Skin epidermis (tissue), 12 donors: Measurements from ENCODE around the gene PHPT1.
A peak's percentile ranks its signal among the peaks of the same experiment; 100 is the strongest.
"Not testable (repeated sequence)": the region's sequence is repeated elsewhere in the genome, so short reads cannot be mapped to it uniquely, and the experiment has no call there.

Experiments
- H3K27ac ChIP-seq, 21 experiments: fragments of 200-600 bp; sonication (generic) in 11 of 21; one replicate each; pipeline ENCODE4 v1.5.0; 2020; ENCODE audit warnings: mild to moderate bottlenecking in 3 of 21, inconsistent platforms in 2 of 21, moderate library complexity in 2 of 21
- H3K4me3 ChIP-seq, 7 experiments: fragments of 200-600 bp; sonication (generic) in 2 of 7; one replicate each; pipeline ENCODE4 v1.5.0; 2020; ENCODE audit warnings: inconsistent platforms in 2 of 7, mild to moderate bottlenecking in 2 of 7, moderate library complexity in 1 of 7

The PHPT1 gene

GRCh38 chr9:136875155-136875554 lies 25.9 kb downstream of the PHPT1 start:
- Histone ChIP-seq H3K4me3 (no peak overlapping the region), H3K27ac (no peak overlapping the region)

- Histone ChIP-seq H3K4me3 (no peak overlapping the region), H3K27ac (no peak overlapping the region)
Observed at GRCh38 chr9:136876476-136876875, 27.3 kb downstream of the PHPT1 start.

- H3K4me3 ChIP-seq = no peak overlapping the region
- H3K27ac ChIP-seq = peak overlapping the region in 1 of 21 experiments; percentile 96
Observed at GRCh38 chr9:136880651-136881050, 31.4 kb downstream of the PHPT1 start.

DNA sequence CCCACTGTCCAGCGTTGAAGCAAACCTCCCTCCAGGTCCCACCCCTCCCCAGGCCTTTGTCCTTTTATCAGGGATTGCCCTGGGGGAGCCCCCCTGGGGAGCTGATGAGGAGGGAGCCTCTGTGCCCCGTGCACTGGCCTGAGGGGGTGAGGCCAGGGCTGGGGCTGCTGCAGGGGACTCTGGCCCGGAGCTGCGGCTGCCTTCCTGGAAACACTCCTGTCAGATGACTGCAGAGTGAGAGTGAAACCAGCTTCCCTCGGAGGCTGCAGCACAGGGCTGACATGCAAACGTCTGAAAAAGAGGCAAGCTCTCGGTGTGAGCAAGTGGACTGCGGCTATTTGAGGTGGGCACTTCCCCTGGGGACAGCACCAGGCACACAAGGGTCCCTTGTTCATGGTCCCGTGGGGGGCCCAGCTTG lies 32.5 kb downstream of the PHPT1 start:
- H3K4me3 ChIP-seq = peak overlapping the region; percentile 6 to 38 (median 25)

GRCh38 chr9:136882109-136882946 lies 33.1 kb downstream of the PHPT1 start:
- peak overlapping the region; percentile 6 to 38 (median 25) for H3K4me3 ChIP-seq
- H3K27ac ChIP-seq = peak overlapping the region in 20 of 21 experiments; percentile 37 to 96 (median 84)

More for the DNA sequence above, 32.5 kb downstream of the PHPT1 start:
- H3K27ac ChIP-seq = peak overlapping the region in 20 of 21 experiments; percentile 37 to 96 (median 84)

DNA sequence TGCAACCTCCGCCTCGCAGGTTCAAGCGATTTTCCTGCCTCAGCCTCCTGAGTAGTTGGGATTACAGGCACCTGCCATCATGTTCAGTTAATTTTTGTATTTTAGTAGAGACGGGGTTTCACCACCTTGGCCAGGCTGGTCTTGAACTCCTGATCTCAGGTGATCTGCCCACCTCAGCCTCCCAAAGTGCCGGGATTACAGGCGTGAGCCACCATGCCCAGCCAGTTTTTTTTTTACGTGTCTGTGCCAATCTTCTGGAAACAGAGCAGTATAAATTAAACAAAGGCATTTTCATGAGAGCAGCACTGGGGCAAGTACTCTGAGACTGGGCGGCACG lies 33.7 kb downstream of the PHPT1 start:
- not testable (repeated sequence) for H3K4me3 ChIP-seq
- peak overlapping the region in 18 of 21 experiments; percentile 47 to 96 (median 83) for H3K27ac ChIP-seq

GRCh38 chr9:136883670-136884069 lies 34.5 kb downstream of the PHPT1 start:
- H3K4me3 ChIP-seq = not testable (repeated sequence)

GRCh38 chr9:136885950-136886578 lies 36.9 kb downstream of the PHPT1 start, which contains the start of gene TRAF2:
Gene TRAF2 (plus strand): TSS chr9:136886516. CDS start chr9:136898741, 12,225 bp downstream.
- H3K27ac ChIP-seq = peak within 1 kb of the TSS; percentile 84 to 99 (median 91)

More at GRCh38 chr9:136883670-136884069, 34.5 kb downstream of the PHPT1 start:
- peak overlapping the region in 8 of 21 experiments; percentile 50 to 96 (median 84) for H3K27ac ChIP-seq

GRCh38 chr9:136886610-136887597 lies 37.7 kb downstream of the PHPT1 start:
- H3K4me3 ChIP-seq = peak overlapping the region; percentile 77 to 99 (median 90)
- H3K27ac ChIP-seq = peak overlapping the region; percentile 84 to 99 (median 91)

More at GRCh38 chr9:136885950-136886578, 36.9 kb downstream of the PHPT1 start, which contains the start of gene TRAF2:
- peak within 1 kb of the TSS; percentile 77 to 99 (median 90) for H3K4me3 ChIP-seq

DNA sequence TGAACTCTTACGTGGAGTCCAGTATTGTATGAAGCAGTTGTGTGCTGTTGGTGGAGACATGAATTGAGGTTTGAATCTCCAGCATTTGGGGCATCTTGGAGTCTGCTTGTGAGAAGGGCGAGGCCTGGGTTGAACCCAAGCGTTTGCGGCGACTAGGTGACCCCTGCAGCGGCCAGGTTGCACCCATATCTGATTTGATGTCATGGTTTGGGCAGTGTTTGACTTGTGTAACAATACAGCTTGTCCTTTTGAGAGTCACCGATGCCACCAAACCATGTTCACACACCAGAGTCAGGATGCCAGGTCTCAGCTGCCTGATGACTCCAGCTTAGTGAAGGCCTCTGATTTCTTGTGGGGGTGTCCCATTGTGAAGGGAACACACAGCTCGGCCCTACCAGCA lies 39.2 kb downstream of the PHPT1 start:
- Histone ChIP-seq H3K27ac (peak overlapping the region in 2 of 21 experiments; percentile 14 to 90), H3K4me3 (no peak overlapping the region)

GRCh38 chr9:136889858-136890257 lies 40.6 kb downstream of the PHPT1 start:
- H3K4me3 ChIP-seq = no peak overlapping the region
- no peak overlapping the region for H3K27ac ChIP-seq

DNA sequence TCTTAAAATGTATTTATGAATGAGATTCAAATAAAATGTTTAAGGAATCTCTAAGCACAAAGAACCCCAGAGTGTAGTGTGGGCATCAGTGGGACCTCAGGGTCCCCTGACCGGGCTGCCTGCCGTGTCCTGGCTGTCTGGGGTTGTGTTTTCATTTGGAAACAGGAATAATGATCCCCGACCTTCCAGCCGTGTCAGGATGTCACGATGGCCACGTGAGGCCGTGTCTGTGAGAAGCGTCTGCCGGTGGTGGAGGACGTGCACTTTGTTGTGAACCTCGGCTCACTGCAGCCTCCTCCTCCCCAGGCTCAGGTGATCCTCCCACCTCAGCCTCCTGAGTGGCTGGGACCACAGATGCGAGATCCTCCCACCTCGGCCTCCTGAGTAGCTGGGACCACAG lies 41.5 kb downstream of the PHPT1 start:
- Histone ChIP-seq H3K27ac (no peak overlapping the region), H3K4me3 (no peak overlapping the region)

DNA sequence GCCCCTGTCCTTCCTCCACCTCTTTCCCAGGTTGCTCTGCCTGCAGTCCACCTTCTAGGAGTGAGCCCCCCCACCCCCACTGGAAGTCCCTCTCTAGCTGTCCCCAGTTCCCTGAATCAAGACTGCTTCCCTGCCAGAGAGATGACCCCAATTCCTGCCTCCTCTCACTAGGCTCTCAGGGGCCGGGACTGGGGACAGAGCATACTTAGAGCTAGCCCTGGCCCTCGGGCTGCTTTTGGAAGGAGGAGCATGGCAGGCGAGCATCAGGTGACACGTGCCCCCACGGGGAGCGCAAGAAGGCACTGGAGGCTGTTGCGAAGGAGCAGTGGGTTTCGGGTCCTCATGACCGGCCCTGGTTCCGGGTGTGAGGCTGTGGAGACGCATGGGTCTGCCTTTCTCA lies 46.8 kb downstream of the PHPT1 start:
- H3K27ac ChIP-seq = no peak overlapping the region
- H3K4me3 ChIP-seq = no peak overlapping the region

DNA sequence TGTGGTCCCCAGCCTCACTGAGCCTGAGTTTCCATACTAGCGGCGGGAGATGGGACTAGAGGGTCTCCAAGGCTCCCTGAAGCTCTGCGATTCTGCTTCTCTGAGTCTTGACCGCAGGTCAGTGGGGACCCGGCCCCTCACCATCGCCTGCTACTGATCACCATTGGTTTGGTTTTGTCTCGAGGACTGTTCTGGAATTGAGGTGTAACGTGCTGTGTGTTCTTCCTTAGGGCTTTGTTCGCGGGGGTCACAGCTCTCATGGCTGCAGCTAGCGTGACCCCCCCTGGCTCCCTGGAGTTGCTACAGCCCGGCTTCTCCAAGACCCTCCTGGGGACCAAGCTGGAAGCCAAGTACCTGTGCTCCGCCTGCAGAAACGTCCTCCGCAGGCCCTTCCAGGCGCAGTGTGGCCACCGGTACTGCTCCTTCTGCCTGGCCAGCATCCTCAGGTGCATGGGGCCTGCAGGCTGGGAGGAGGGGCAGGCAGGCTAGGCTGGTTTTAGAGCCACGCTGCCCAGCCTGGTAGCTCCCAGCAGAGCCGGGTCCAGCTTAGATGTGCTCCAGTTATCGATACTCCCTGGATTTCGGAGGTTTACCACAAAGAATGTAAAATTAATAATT lies 49.4 kb downstream of the PHPT1 start:
- H3K27ac ChIP-seq = peak overlapping the region in 5 of 21 experiments; percentile 0 to 20 (median 5)

GRCh38 chr9:136899196-136899595 lies 50.0 kb downstream of the PHPT1 start:
- Histone ChIP-seq H3K4me3 (no peak overlapping the region), H3K27ac (peak overlapping the region in 6 of 21 experiments; percentile 4 to 96 (median 66))

More for the DNA sequence above, 49.4 kb downstream of the PHPT1 start:
- H3K4me3 ChIP-seq = no peak overlapping the region

- Histone ChIP-seq H3K4me3 (no peak overlapping the region), H3K27ac (peak overlapping the region in 18 of 21 experiments; percentile 85 to 99 (median 91))
Observed at GRCh38 chr9:136900556-136900955, 51.3 kb downstream of the PHPT1 start.
